Esophagus muscularis mucosa (tissue), 4 donors: ENCODE results near the gene FITM1.

Source experiments
- EP300 ChIP-seq: sonication (generic); formaldehyde crosslinking; IDR thresholded peaks from one replicate; pipeline ENCODE4 v1.6.1; 2017; ENCODE audit warnings: antibody characterized with exemption
- POLR2AphosphoS5 ChIP-seq, 2 donors: sonication (generic); formaldehyde crosslinking; IDR thresholded peaks; one replicate each; pipeline ENCODE4 v1.6.1; 2017; ENCODE audit warnings: antibody characterized with exemption in 2 of 2
- TF ChIP-seq, protein P1 (sequence below), 3 experiments: fragments of 200-600 bp in 2 of 3; fragments of 450-650 bp in 1 of 3; sonication (generic) in 2 of 3; IDR thresholded peaks; one replicate each; pipeline ENCODE4 v1.5.1; 2017 to 2019; ENCODE audit warnings: antibody characterized with exemption in 3 of 3, mild to moderate bottlenecking in 2 of 3, moderate library complexity in 1 of 3

DNA sequence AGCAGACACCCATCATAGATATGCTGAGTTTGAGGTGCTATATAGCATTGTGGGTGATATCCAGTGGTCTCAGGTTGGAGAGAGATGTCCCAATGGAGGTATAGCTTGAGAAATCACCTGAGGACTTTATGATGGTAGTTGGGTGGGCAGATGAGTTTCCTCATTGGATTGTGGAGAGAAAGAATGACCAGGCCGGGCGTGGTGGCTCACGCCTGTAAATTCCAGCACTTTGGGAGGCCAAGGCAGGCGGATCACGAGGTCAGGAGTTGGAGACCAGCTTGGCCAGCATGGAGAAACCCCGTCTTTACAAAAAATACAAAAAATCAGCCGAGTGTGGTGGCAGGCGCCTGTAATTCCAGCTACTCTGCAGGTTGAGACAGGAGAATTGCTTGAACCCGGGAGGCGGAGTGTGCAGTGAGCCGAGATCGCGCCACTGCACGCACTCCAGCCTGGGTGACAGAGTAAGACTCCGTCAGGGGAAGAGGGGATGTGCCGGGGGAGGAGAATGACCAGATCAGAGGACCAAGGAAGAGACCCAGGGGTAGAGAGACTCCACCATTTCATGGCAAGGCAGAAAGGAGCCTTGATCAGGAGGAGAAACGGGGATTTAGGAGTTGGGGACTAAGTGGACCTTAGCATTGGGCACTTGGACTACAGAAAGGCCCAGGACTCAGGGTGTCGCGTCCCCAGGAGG, 37.1 kb upstream of the FITM1 start:
- TF ChIP-seq POLR2AphosphoS5 (IDR thresholded peaks at IDR 0.05): no peak
- no peak for TF ChIP-seq EP300
- TF ChIP-seq, protein P1, sequence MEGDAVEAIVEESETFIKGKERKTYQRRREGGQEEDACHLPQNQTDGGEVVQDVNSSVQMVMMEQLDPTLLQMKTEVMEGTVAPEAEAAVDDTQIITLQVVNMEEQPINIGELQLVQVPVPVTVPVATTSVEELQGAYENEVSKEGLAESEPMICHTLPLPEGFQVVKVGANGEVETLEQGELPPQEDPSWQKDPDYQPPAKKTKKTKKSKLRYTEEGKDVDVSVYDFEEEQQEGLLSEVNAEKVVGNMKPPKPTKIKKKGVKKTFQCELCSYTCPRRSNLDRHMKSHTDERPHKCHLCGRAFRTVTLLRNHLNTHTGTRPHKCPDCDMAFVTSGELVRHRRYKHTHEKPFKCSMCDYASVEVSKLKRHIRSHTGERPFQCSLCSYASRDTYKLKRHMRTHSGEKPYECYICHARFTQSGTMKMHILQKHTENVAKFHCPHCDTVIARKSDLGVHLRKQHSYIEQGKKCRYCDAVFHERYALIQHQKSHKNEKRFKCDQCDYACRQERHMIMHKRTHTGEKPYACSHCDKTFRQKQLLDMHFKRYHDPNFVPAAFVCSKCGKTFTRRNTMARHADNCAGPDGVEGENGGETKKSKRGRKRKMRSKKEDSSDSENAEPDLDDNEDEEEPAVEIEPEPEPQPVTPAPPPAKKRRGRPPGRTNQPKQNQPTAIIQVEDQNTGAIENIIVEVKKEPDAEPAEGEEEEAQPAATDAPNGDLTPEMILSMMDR (IDR thresholded peaks at IDR 0.05): no peak
